C4-2B (cell line): ENCODE results near the gene SLC6A6.
"Not testable (repeated sequence)": the region's sequence is repeated elsewhere in the genome, so short reads cannot be mapped to it uniquely, and the experiment has no call there.

ENCODE experiments used
- H3K27ac ChIP-seq: fragments of 450-650 bp; 2 replicates; pipeline ENCODE4 v1.5.1; 2017
- ZFX ChIP-seq: fragments of 450-650 bp; IDR thresholded peaks from 2 replicates; pipeline ENCODE4 v1.6.1; 2017
- TF ChIP-seq, protein P1 (sequence below): fragments of 450-650 bp; conservative IDR thresholded peaks from 2 replicates; pipeline ENCODE4 v1.5.1; 2017; ENCODE audit warnings: mild to moderate bottlenecking

Gene SLC6A6

DNA sequence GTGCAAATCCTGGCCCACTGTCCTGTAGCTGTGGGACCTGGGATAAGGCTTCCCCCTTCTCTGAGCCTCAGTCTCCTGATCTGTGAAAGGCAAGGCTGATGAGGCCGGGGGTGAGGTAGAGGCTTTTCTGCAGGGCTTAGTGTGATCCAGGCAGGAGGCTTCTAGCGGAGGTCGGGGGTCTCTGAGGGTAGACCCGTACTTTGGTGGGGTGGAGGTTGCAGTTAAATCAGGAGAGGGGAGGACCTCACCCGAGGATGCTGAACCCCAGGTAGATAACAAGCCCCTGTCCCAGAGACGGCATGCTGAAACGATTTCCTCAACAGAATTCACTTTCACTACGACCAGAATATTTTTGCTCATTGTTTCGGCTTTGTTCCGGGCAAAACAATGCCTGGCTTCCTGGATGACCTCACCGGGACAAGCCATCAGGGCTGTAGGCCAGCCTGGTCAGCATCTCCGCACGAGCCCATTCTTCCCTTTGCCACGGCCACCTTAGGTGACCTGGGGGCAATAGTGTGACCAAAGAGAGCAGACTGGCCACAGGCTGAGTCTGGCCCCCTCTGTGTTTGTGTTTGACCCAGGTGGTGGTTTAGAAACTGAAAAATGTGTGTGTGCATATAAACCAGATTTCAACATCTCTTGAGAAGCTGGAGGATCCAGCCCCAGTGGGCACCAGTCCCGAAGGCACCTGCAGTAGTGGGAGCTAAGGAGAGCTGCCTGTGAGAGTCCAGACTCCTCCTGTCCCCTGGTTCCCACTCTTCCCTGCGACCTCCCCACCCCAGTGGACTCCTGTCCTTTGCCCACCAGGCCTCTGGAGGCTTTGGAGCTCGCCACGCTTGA, 33.0 kb downstream of the SLC6A6 start:
- H3K27ac ChIP-seq: no peak overlapping the region
- no peak for TF ChIP-seq ZFX
- TF ChIP-seq, protein P1, sequence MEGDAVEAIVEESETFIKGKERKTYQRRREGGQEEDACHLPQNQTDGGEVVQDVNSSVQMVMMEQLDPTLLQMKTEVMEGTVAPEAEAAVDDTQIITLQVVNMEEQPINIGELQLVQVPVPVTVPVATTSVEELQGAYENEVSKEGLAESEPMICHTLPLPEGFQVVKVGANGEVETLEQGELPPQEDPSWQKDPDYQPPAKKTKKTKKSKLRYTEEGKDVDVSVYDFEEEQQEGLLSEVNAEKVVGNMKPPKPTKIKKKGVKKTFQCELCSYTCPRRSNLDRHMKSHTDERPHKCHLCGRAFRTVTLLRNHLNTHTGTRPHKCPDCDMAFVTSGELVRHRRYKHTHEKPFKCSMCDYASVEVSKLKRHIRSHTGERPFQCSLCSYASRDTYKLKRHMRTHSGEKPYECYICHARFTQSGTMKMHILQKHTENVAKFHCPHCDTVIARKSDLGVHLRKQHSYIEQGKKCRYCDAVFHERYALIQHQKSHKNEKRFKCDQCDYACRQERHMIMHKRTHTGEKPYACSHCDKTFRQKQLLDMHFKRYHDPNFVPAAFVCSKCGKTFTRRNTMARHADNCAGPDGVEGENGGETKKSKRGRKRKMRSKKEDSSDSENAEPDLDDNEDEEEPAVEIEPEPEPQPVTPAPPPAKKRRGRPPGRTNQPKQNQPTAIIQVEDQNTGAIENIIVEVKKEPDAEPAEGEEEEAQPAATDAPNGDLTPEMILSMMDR: no peak

DNA sequence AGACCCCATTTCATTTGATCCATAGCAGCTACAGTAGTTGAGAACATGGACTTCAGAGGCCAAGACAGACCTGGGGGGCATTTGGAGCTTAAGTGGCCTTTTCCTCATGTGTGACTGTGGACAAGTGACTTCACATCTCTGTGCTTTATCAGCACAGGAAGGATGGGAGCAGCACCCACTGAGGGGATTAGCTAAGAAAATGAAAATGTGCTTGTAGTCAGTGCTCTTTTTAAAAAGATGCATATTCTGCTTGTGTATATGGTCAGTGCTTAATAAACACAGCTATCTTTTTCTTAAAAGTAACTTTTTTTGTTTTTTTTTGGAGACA, 34.5 kb downstream of the SLC6A6 start:
- H3K27ac ChIP-seq: no peak overlapping the region
- TF ChIP-seq, protein P1: no peak
- TF ChIP-seq ZFX: no peak

DNA sequence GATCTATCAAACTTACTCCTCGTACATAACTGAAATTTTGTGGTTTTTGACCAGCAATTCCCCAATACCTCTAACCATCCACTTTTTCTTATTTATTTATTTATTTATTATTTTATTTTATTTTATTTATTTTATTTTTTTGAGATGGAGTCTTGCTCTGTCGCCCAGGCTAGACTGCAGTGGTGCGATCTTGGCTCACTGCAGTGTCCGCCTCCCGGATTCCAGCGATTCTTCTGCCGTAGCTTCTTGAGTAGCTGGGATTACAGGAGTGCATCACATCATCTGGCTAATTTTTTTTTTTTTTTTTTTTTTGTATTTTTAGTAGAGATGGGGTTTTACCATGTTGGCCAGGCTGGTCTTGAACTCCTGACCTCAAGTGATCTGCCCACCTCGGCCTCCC, 35.3 kb downstream of the SLC6A6 start:
- H3K27ac ChIP-seq: not testable (repeated sequence)

DNA sequence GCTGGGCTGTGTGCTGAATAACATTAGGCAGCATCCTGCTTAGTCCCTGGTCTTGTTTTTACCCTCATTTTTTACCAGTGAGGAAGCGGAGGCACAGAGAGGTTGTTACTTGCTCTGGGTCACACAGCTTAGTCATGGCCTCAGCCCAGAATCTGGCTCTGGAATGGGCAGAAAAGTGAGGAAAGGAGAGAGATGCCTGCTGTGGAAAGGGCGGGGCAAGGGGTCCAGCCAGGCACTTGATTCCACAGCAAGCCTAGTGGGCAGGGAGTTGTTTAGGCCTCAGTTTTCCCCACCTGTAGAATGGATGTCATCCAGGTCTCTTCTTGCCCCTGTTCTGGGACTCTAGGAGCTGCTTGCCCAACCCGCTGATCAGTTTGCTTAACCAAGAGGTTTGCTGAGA, 35.9 kb downstream of the SLC6A6 start:
- no peak for TF ChIP-seq ZFX
- TF ChIP-seq, protein P1: no peak
- H3K27ac ChIP-seq: no peak overlapping the region

DNA sequence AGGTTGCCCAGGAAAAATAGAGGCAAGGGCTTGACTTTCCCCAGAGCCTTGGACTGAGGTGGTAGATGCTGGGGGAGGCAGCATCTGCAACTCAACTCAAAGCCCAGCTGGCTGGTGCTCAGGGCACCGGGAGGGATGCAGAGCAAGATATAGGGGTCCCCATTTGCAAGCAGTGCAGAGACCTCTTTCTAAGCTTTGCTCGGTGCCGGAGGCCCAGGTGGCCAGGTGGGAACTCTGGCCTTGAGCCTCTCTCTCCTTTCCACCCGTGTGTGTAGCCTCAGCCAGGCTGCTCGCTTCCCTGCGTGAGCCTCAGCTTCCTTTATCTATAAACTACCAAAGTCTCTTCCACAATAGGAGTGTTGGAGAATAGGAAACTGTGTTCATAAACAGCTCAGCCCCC, 36.5 kb downstream of the SLC6A6 start:
- H3K27ac ChIP-seq: no peak overlapping the region
- no peak for TF ChIP-seq ZFX
- TF ChIP-seq, protein P1: no peak

DNA sequence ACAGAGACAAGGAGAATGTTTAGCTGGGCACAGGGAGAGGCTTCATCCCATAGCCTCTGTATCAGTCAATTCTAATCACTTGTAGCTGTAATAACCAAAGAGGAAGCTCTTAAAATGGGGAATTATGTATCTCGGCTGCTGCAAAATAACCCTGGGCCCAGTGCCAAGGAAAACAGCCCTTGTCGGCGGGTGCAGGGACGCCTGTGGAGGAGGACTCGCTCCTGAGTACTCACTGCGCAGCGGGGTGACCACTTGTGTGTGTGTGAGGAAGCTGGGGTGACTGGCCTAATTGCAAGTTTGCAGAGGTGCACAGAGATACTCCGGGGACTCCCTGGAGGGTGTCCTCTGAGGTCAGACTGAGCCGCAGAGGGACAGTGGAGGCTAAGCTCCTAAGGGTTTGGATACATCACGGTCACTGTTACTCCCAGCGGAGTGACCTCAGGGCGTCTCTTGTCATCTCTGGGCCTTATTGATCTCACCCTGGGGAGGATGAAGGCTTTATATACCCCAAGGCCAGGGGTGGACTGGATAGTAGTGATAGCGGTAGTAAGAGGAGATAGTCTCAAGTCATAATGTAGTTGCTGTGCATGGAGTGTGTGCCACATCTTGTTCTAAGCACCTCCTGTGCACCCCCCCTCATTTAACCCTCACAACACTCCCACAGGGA, 37.2 kb downstream of the SLC6A6 start:
- no peak for TF ChIP-seq ZFX
- TF ChIP-seq, protein P1: no peak
- H3K27ac ChIP-seq: no peak overlapping the region

DNA sequence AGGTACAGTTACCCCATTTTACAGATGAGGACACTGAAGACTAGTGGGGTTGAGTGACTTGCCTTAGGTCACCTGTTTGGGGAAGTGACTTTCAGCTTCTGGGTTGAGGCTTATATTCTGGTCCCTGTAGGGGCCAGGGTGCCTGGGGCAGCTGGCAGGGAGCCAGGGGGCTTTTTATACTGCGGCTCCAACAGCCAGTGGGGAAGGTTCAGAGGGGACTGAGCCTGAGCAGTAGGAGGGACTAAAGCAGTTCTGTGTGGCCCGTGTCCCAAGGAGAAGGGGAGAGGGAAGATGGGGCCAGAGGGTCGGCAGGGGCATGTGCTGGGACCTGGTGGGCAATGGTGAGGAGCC, 37.7 kb downstream of the SLC6A6 start:
- TF ChIP-seq, protein P1: no peak
- no peak for TF ChIP-seq ZFX
- no peak overlapping the region for H3K27ac ChIP-seq
